Kidney epithelial cell (primary cell): ENCODE measurements around the gene FAM209B. TPM values are rescaled to one million over a fixed set of nuclear protein-coding genes. Genes with fewer than 3 reads are reported as not detected.
"Not testable (repeated sequence)": the region's sequence is repeated elsewhere in the genome, so short reads cannot be mapped to it uniquely, and the experiment has no call there.

Experiments used
- DNase-seq: peaks from one replicate; pipeline ENCODE4 v3.0.0-alpha.2; 2010; ENCODE audit warnings: low read depth
- H3K27me3 ChIP-seq: 2 replicates; pipeline ENCODE4 v1.6.0; 2011; ENCODE audit warnings: low read length; ENCODE audit not compliant: control insufficient read depth, insufficient read depth
- H3K36me3 ChIP-seq: 2 replicates; pipeline ENCODE4 v1.5.1; 2011; ENCODE audit warnings: low read length; ENCODE audit not compliant: control insufficient read depth, insufficient read depth
- H3K4me3 ChIP-seq: 2 replicates; pipeline ENCODE4 v1.5.1; 2011; ENCODE audit warnings: low read depth, mild to moderate bottlenecking, control low read depth, low read length
- total RNA-seq: library from RNA; depleted of rRNA; stranded (reverse); fragments of >200 nt; gene quantifications from 2 replicates; pipeline ENCODE4 v1.2.3, GENCODE V29; 2015
- TF ChIP-seq, protein P1 (sequence below): IDR thresholded peaks from 2 replicates; pipeline ENCODE4 v1.5.1; 2011; ENCODE audit warnings: mild to moderate bottlenecking, moderate library complexity, low read length, control low read depth, inconsistent platforms; ENCODE audit not compliant: insufficient read depth, poor library complexity, severe bottlenecking

The FAM209B gene
- total RNA-seq, 1 donor from 2014 or later: not detected

- Histone ChIP-seq H3K4me3 (no peak overlapping the region), H3K27me3 (peaks cover 2% of the 10 kb centered on the region), H3K36me3 (no peaks in the 10 kb centered on the region)
- DNase-seq: no peak
- TF ChIP-seq, protein P1, sequence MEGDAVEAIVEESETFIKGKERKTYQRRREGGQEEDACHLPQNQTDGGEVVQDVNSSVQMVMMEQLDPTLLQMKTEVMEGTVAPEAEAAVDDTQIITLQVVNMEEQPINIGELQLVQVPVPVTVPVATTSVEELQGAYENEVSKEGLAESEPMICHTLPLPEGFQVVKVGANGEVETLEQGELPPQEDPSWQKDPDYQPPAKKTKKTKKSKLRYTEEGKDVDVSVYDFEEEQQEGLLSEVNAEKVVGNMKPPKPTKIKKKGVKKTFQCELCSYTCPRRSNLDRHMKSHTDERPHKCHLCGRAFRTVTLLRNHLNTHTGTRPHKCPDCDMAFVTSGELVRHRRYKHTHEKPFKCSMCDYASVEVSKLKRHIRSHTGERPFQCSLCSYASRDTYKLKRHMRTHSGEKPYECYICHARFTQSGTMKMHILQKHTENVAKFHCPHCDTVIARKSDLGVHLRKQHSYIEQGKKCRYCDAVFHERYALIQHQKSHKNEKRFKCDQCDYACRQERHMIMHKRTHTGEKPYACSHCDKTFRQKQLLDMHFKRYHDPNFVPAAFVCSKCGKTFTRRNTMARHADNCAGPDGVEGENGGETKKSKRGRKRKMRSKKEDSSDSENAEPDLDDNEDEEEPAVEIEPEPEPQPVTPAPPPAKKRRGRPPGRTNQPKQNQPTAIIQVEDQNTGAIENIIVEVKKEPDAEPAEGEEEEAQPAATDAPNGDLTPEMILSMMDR: no peak
These were observed 18.5 kb downstream of the FAM209B start for GRCh38 chr20:56551571-56551970.

DNA sequence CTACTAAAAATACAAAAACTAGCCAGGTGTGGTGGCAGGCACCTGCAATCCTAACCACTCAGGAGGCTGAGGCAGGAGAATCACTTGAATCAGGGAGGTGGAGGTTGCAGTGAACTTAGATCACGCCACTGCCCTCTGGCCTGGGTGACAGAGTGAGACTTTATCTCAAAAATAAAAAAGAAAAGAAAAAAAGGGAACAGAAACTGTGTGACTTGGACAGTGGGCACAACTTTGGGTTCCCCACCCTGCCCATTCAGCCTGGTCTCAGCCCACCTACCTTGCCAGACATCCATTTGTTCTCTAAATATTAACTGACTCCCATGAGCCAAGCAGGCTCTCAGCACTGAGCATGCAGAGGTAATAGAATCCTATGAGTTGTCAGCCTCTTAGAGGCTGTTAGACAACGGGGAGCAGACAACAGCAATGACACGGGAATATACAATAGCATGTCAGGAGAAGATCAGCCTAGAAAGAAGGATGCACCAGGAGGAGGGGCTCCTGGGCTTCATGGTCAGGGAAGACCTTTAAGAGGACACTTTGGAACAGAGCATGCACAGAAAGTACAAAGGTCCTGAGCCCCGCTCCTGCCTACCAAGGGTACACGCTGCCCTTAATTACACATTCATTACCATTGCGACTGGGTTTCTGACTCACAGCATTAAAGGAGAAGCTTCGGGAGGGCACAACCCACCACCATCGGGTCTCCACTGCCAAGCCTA is 20.0 kb downstream of the FAM209B start:
- TF ChIP-seq, protein P1: no peak
- no peak overlapping the region for H3K4me3 ChIP-seq
- peaks cover 2% of the 10 kb centered on the region for H3K27me3 ChIP-seq
- DNase-seq: no peak
- H3K36me3 ChIP-seq: no peaks in the 10 kb centered on the region

DNA sequence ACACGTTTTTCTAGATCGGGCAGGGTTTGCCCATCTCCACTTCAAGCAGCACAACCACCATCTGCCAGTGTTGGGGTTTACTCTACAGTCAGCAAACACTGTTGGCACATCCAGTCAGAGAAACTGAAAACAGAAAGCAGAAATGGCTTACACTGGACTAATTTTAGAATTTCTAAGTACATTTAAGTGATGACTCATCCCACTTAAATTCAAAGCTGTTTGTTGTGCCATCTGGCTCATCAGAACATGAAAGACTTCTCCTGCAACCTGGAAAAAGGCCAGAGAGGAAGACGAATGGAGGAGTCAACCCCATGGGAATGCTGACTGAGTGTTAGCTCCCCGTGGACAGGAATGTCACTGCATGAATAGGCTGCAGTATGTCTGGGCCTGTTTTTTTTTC is 21.8 kb downstream of the FAM209B start:
- TF ChIP-seq, protein P1: no peak
- Histone ChIP-seq H3K27me3 (peaks cover 2% of the 10 kb centered on the region), H3K4me3 (no peak overlapping the region), H3K36me3 (no peaks in the 10 kb centered on the region)
- peak; percentile 90 for DNase-seq

- no peak for DNase-seq
- Histone ChIP-seq H3K36me3 (no peaks in the 10 kb centered on the region), H3K27me3 (no peaks in the 10 kb centered on the region), H3K4me3 (no peak overlapping the region)
- TF ChIP-seq, protein P1: no peak
These were observed 25.9 kb downstream of the FAM209B start for GRCh38 chr20:56558968-56559367.

GRCh38 chr20:56564526-56564925 is 31.5 kb downstream of the FAM209B start:
- not testable (repeated sequence) for H3K4me3 ChIP-seq, H3K27me3 ChIP-seq, H3K36me3 ChIP-seq, DNase-seq

DNA sequence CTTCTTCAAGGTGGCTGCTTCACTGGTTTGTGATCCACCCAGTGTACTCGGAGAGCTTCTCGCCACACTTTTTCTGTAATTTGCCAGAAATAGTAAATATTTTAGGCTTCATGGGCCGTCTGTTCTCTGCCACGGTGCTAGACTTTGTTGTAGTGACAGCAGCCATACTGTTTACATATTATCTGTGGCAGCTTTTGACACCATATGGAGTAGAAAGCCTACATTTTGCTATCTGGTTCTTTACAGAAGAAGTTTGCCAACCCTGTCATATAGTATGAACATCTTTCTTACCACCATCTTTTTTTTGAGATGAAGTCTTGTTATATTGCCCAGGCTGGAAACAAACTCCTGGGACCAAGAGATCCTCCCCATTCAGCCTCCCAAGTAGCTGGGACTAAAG is 32.5 kb downstream of the FAM209B start:
- TF ChIP-seq, protein P1: no peak
- Histone ChIP-seq H3K36me3 (no peaks in the 10 kb centered on the region), H3K4me3 (no peak overlapping the region), H3K27me3 (no peaks in the 10 kb centered on the region)
- no peak for DNase-seq
